Measurements from ENCODE around the gene RGCC. TPM values are rescaled to one million over a fixed set of nuclear protein-coding genes. Genes with fewer than 3 reads are reported as not detected.

RGCC gene
- total and polyA plus RNA-seq, 2 of the 4 experiments (the other 2 are of a cell fraction) = 7.5 to 7.6 TPM

GRCh38 chr13:41418027-41418426 is 39.3 kb upstream of the RGCC start:
- Histone ChIP-seq H2BK20ac (ENCODE audit: low read depth, low read length) (no peak overlapping the region), H3K9ac (ENCODE audit: low read depth, low read length) (no peak overlapping the region), H3K4me1 (ENCODE audit: control insufficient read depth, insufficient read depth, low read length) (peaks cover 2% of the 10 kb centered on the region), H3K9me3 (ENCODE audit: control insufficient read depth, insufficient read depth, low read length) (peaks cover 6% of the 10 kb centered on the region), H3K4me3 (ENCODE audit: insufficient read depth, low read depth, low read length) (no peak overlapping the region), H3K79me1 (ENCODE audit: low read depth in 1 of 2, low read length in 2 of 2) (no peaks in the 10 kb centered on the region), H3K9me1 (ENCODE audit: insufficient read depth, low read length) (no peaks in the 10 kb centered on the region), H3K18ac (ENCODE audit: low read depth, low read length) (no peak overlapping the region), H3K4ac (ENCODE audit: low read depth, low read length) (no peak overlapping the region), H3K23ac (ENCODE audit: low read depth, low read length) (no peak overlapping the region), H2BK15ac (ENCODE audit: low read depth, low read length) (no peak overlapping the region), H2AK5ac (ENCODE audit: low read depth, low read length) (no peak overlapping the region), H3K27me3 (ENCODE audit: control insufficient read depth, insufficient read depth, low read length) (peaks cover 2% of the 10 kb centered on the region; the same call in 1 of the 2 replicates), H4K20me1 (ENCODE audit: insufficient read depth, low read length) (no peaks in the 10 kb centered on the region), H4K91ac (ENCODE audit: insufficient read depth, low read depth, low read length) (no peak overlapping the region), H3K27ac (ENCODE audit: insufficient read depth, low read length) (no peak overlapping the region), H3K14ac (replicated peaks; ENCODE audit: low read depth, low read length) (peak overlapping the region; percentile 2; the same call in 1 of the 2 replicates), H2AFZ (replicated peaks; ENCODE audit: low read length, poor library complexity) (no peak overlapping the region), H4K5ac (ENCODE audit: low read depth, low read length) (no peak overlapping the region), H2BK120ac (ENCODE audit: low read depth, low read length) (no peak overlapping the region), H3K36me3 (ENCODE audit: control insufficient read depth, insufficient read depth, low read length) (no peaks in the 10 kb centered on the region), H3K56ac (ENCODE audit: extremely low read depth, insufficient read depth, low read length) (no peak overlapping the region), H2BK5ac (ENCODE audit: low read depth, low read length, poor library complexity, severe bottlenecking) (no peak overlapping the region), H2AK9ac (replicated peaks; ENCODE audit: low read depth, low read length, poor library complexity) (no peak overlapping the region), H3K4me2 (ENCODE audit: low read depth, low read length) (no peak overlapping the region), H4K8ac (ENCODE audit: low read depth in 2 of 2, low read length in 2 of 2) (no peak overlapping the region)
- no CpG with 5 or more reads among the region's 5 CpGs for WGBS, 2 experiments (ENCODE audit: extremely low coverage in 2 of 2, insufficient read length in 1 of 2)
- DNase-seq (peak; percentile 72), ATAC-seq (ENCODE audit: low read depth) (peak; percentile 81)
- dilution Hi-C loops (cut with HindIII; ENCODE audit: low sequenced_read_pairs, unreplicated experiment) = no loop called here
- in situ Hi-C loops (cut with MboI; ENCODE audit: low sequenced_read_pairs) = no loop called here
- intact Hi-C loops (cut with micrococcal nuclease) = no loop called here
- TF ChIP-seq POLR2A (IDR thresholded peaks at IDR 0.05; ENCODE audit: low read depth, low read length) = no peak
- no peak for TF ChIP-seq CTCF (conservative IDR thresholded peaks at IDR 0.05; ENCODE audit: low read depth, low read length)
- no peak for TF ChIP-seq MAZ (IDR thresholded peaks at IDR 0.05; ENCODE audit: borderline replicate concordance, low read depth, low read length)
- TF ChIP-seq RCOR1 (IDR thresholded peaks at IDR 0.05; ENCODE audit: insufficient replicate concordance, low read length) = no peak
- no peak for TF ChIP-seq RFX5 (IDR thresholded peaks at IDR 0.05; ENCODE audit: low read depth, low read length)
- TF ChIP-seq USF2 (IDR thresholded peaks at IDR 0.05; ENCODE audit: low read depth, low read length) = no peak
- no peak for TF ChIP-seq NFE2L2 (IDR thresholded peaks at IDR 0.05; ENCODE audit: low read depth, low read length)
- TF ChIP-seq CEBPB (IDR thresholded peaks at IDR 0.05; ENCODE audit: low read depth, low read length) = no peak
- no peak for TF ChIP-seq ELK1 (IDR thresholded peaks at IDR 0.05; ENCODE audit: borderline replicate concordance, low read depth, low read length)
- TF ChIP-seq SMC3 (IDR thresholded peaks at IDR 0.05; ENCODE audit: low read depth, low read length) = no peak
- no peak for TF ChIP-seq RAD21 (IDR thresholded peaks at IDR 0.05; ENCODE audit: low read length)
- TF ChIP-seq MAFK (IDR thresholded peaks at IDR 0.05; ENCODE audit: low read depth, low read length) = no peak
- no peak for TF ChIP-seq CHD1 (IDR thresholded peaks at IDR 0.05; ENCODE audit: low read depth, low read length)
- no peak for TF ChIP-seq BHLHE40 (IDR thresholded peaks at IDR 0.05; ENCODE audit: low read depth, low read length)
- POLR2A ChIA-PET (ENCODE audit: unreplicated experiment) = no interaction called here
- CTCF ChIA-PET = no interaction called here
- BruUV-seq (replicated peaks) = no TSS peak
